Activated naive CD4-positive, alpha-beta T cell treated with anti-CD3 and anti-CD28 coated beads, Interleukin-2, amount 10 ng/mL, durations not matched to agents 7 days and 5 days (primary cell): Measurements from ENCODE around the gene IL1R2.
"Not testable (repeated sequence)": the region's sequence is repeated elsewhere in the genome, so short reads cannot be mapped to it uniquely, and the experiment has no call there.

Experiments
- CTCF ChIA-PET: fragments of 350-600 bp; sonication (Branson Sonifier 250); formaldehyde crosslinking; loops from one replicate; lab custom pipeline; 2021; ENCODE audit warnings: antibody characterized with exemption; lab: Charles Lee
- DNase-seq: peaks from one replicate; pipeline ENCODE4 v3.0.0-alpha.2; 2020
- H3K27ac Mint-ChIP-seq: one replicate; pipeline ENCODE4 v1.8.0; 2021; ENCODE audit warnings: mild to moderate bottlenecking, moderate library complexity, mixed read lengths
- H3K27me3 Mint-ChIP-seq: one replicate; pipeline ENCODE4 v1.8.0; 2021; ENCODE audit warnings: mild to moderate bottlenecking, mixed read lengths
- H3K36me3 Mint-ChIP-seq: one replicate; pipeline ENCODE4 v1.8.0; 2021; ENCODE audit warnings: mixed read lengths
- H3K4me1 Mint-ChIP-seq: one replicate; pipeline ENCODE4 v1.8.0; 2021; ENCODE audit warnings: mixed read lengths
- H3K4me3 Mint-ChIP-seq: one replicate; pipeline ENCODE4 v1.8.0; 2021; ENCODE audit warnings: mild to moderate bottlenecking, moderate library complexity, mixed read lengths
- H3K9me3 Mint-ChIP-seq: one replicate; pipeline ENCODE4 v1.8.0; 2021; ENCODE audit warnings: mixed read lengths

IL1R2 gene

GRCh38 chr2:102063487-102063911 lies 71.7 kb downstream of the IL1R2 start:
- CTCF ChIA-PET, result interaction anchor here (1.3 kb wide), 1 partner anchor 17 kb away, joined by 4 read pairs; no protein-coding TSS in a partner anchor
- Mint-ChIP-seq H3K27ac (no peak overlapping the region), H3K4me3 (no peak overlapping the region), H3K27me3 (no peaks in the 10 kb centered on the region), H3K9me3 (peaks cover 3% of the 10 kb centered on the region), H3K4me1 (peaks cover 21% of the 10 kb centered on the region), H3K36me3 (no peaks in the 10 kb centered on the region)
- DNase-seq, result no peak

GRCh38 chr2:102063941-102064678 lies 72.3 kb downstream of the IL1R2 start:
- DNase-seq, result no peak
- CTCF ChIA-PET, result interaction anchor here (0.6 to 1.3 kb wide), 2 partner anchors 16 to 56 kb away, joined by 3 to 4 read pairs; no protein-coding TSS in a partner anchor

GRCh38 chr2:102064679-102065674 lies 73.2 kb downstream of the IL1R2 start:
- Mint-ChIP-seq H3K36me3 (no peaks in the 10 kb centered on the region), H3K9me3 (peaks cover 3% of the 10 kb centered on the region), H3K27me3 (no peaks in the 10 kb centered on the region), H3K4me1 (peaks cover 21% of the 10 kb centered on the region), H3K27ac (no peak overlapping the region), H3K4me3 (no peak overlapping the region)
- CTCF ChIA-PET, result interaction anchor here (0.6 to 1.3 kb wide), 2 partner anchors 15 to 57 kb away, joined by 3 to 4 read pairs; no protein-coding TSS in a partner anchor
- no peak for DNase-seq

More at GRCh38 chr2:102063941-102064678, 72.3 kb downstream of the IL1R2 start:
- no peaks in the 10 kb centered on the region for H3K36me3 Mint-ChIP-seq
- H3K4me1 Mint-ChIP-seq, result peaks cover 21% of the 10 kb centered on the region
- no peak overlapping the region for H3K27ac Mint-ChIP-seq
- peaks cover 3% of the 10 kb centered on the region for H3K9me3 Mint-ChIP-seq
- no peak overlapping the region for H3K4me3 Mint-ChIP-seq
- no peaks in the 10 kb centered on the region for H3K27me3 Mint-ChIP-seq

GRCh38 chr2:102065675-102066252 lies 74.0 kb downstream of the IL1R2 start:
- H3K4me1 Mint-ChIP-seq, result peaks cover 21% of the 10 kb centered on the region
- no peak overlapping the region for H3K4me3 Mint-ChIP-seq
- CTCF ChIA-PET, result interaction anchor here (0.8 kb wide), 1 partner anchor 13 kb away, joined by 3 read pairs; no protein-coding TSS in a partner anchor
- no peaks in the 10 kb centered on the region for H3K27me3 Mint-ChIP-seq
- no peak overlapping the region for H3K27ac Mint-ChIP-seq
- H3K9me3 Mint-ChIP-seq, result peaks cover 3% of the 10 kb centered on the region
- H3K36me3 Mint-ChIP-seq, result no peaks in the 10 kb centered on the region
- DNase-seq, result no peak

- CTCF ChIA-PET, result interaction anchor here (0.8 kb wide), 1 partner anchor 12 kb away, joined by 3 read pairs; no protein-coding TSS in a partner anchor
These were observed 74.8 kb downstream of the IL1R2 start for GRCh38 chr2:102066554-102066953.

GRCh38 chr2:102068126-102068525 lies 76.4 kb downstream of the IL1R2 start:
- H3K4me3 Mint-ChIP-seq, H3K9me3 Mint-ChIP-seq, H3K36me3 Mint-ChIP-seq, DNase-seq, H3K27me3 Mint-ChIP-seq, H3K4me1 Mint-ChIP-seq, H3K27ac Mint-ChIP-seq, CTCF ChIA-PET: not testable (repeated sequence)

More at GRCh38 chr2:102066554-102066953, 74.8 kb downstream of the IL1R2 start:
- Mint-ChIP-seq H3K27me3 (no peaks in the 10 kb centered on the region), H3K36me3 (no peaks in the 10 kb centered on the region), H3K27ac (no peak overlapping the region), H3K4me3 (no peak overlapping the region), H3K4me1 (peaks cover 21% of the 10 kb centered on the region), H3K9me3 (peaks cover 3% of the 10 kb centered on the region)
- DNase-seq, result no peak

GRCh38 chr2:102069311-102069974 lies 77.7 kb downstream of the IL1R2 start:
- Mint-ChIP-seq H3K4me3 (no peak overlapping the region), H3K9me3 (peaks cover 3% of the 10 kb centered on the region), H3K27me3 (no peaks in the 10 kb centered on the region), H3K36me3 (no peaks in the 10 kb centered on the region), H3K27ac (no peak overlapping the region), H3K4me1 (peaks cover 5% of the 10 kb centered on the region)
- CTCF ChIA-PET, result interaction anchor here (0.7 kb wide), 1 partner anchor 49 kb away, joined by 3 read pairs; no protein-coding TSS in a partner anchor
- no peak for DNase-seq

GRCh38 chr2:102070058-102070642 lies 78.4 kb downstream of the IL1R2 start:
- Mint-ChIP-seq H3K27me3 (no peaks in the 10 kb centered on the region), H3K36me3 (no peaks in the 10 kb centered on the region), H3K4me1 (peaks cover 5% of the 10 kb centered on the region), H3K9me3 (peaks cover 3% of the 10 kb centered on the region), H3K27ac (no peak overlapping the region), H3K4me3 (no peak overlapping the region)
- DNase-seq, result no peak
- CTCF ChIA-PET, result interaction anchor here (0.7 kb wide), 1 partner anchor 50 kb away, joined by 3 read pairs; no protein-coding TSS in a partner anchor

GRCh38 chr2:102072741-102073140 lies 81.0 kb downstream of the IL1R2 start:
- peaks cover 2% of the 10 kb centered on the region for H3K9me3 Mint-ChIP-seq
- no peaks in the 10 kb centered on the region for H3K36me3 Mint-ChIP-seq
- CTCF ChIA-PET, result no interaction called here
- H3K4me1 Mint-ChIP-seq, result peaks cover 5% of the 10 kb centered on the region
- no peaks in the 10 kb centered on the region for H3K27me3 Mint-ChIP-seq
- no peak overlapping the region for H3K27ac Mint-ChIP-seq
- no peak for DNase-seq
- H3K4me3 Mint-ChIP-seq, result no peak overlapping the region

GRCh38 chr2:102073168-102073724 lies 81.5 kb downstream of the IL1R2 start:
- DNase-seq, result no peak
- Mint-ChIP-seq H3K4me1 (peaks cover 5% of the 10 kb centered on the region), H3K36me3 (no peaks in the 10 kb centered on the region), H3K9me3 (peaks cover under 1% of the 10 kb centered on the region), H3K27ac (no peak overlapping the region), H3K27me3 (no peaks in the 10 kb centered on the region), H3K4me3 (no peak overlapping the region)
- CTCF ChIA-PET, result interaction anchor here (0.5 to 0.9 kb wide), 2 partner anchors 53 to 93 kb away, joined by 3 read pairs; no protein-coding TSS in a partner anchor

- Mint-ChIP-seq H3K27ac (no peak overlapping the region), H3K9me3 (no peaks in the 10 kb centered on the region), H3K4me3 (no peak overlapping the region), H3K4me1 (peaks cover 5% of the 10 kb centered on the region), H3K36me3 (no peaks in the 10 kb centered on the region), H3K27me3 (no peaks in the 10 kb centered on the region)
- CTCF ChIA-PET, result interaction anchor here (0.8 to 0.9 kb wide), 2 partner anchors 54 to 161 kb away, joined by 3 read pairs; no protein-coding TSS in a partner anchor
- DNase-seq, result no peak
These were observed 82.5 kb downstream of the IL1R2 start for GRCh38 chr2:102074152-102074783.

GRCh38 chr2:102075479-102075878 lies 83.7 kb downstream of the IL1R2 start:
- Mint-ChIP-seq H3K9me3 (no peaks in the 10 kb centered on the region), H3K4me1 (peaks cover 8% of the 10 kb centered on the region), H3K4me3 (no peak overlapping the region), H3K36me3 (no peaks in the 10 kb centered on the region), H3K27ac (no peak overlapping the region), H3K27me3 (no peaks in the 10 kb centered on the region)
- CTCF ChIA-PET, result no interaction called here
- no peak for DNase-seq
